Cardiac septum (tissue), 1 donor: ENCODE measurements around the gene VILL. TPM values are rescaled to one million over a fixed set of nuclear protein-coding genes. Genes with fewer than 3 reads are reported as not detected.

Experiments
- DNase-seq: peaks from one replicate; pipeline ENCODE4 v3.0.0-alpha.2; 2020; ENCODE audit warnings: low spot score
- intact Hi-C: fragments of 100-400 bp; cut with DNase I; formaldehyde crosslinking; loops from one replicate; pipeline ENCODE4 v1.14.0; 2022
- total RNA-seq: library from RNA; stranded (reverse); fragmentation: NEBNext Ultra II Directional; extraction: Animal tissue kit (Norgen Biotek cat#: 25700); gene quantifications from one replicate; pipeline ENCODE4 v1.2.1, GENCODE V29; 2021
- donor health status: DM: no; HTN: no; CAD: no.

VILL gene
- total RNA-seq, 1 donor from 2014 or later, result 2.6 TPM

- DNase-seq, result peak; percentile 63
- intact Hi-C loops, result no loop called here
Measured at GRCh38 chr3:37995652-37996641, 5.4 kb downstream of the VILL start.

- intact Hi-C loops, result no loop called here
- peak; percentile 86 for DNase-seq
Measured at GRCh38 chr3:37996785-37997301, 6.3 kb downstream of the VILL start.

GRCh38 chr3:37997342-37997741 lies 6.8 kb downstream of the VILL start:
- peak; percentile 59 for DNase-seq
- intact Hi-C loops, result no loop called here

- intact Hi-C loops, result no loop called here
Measured at GRCh38 chr3:37997791-37998370, 7.3 kb downstream of the VILL start.

GRCh38 chr3:37999836-38000235 lies 9.2 kb downstream of the VILL start:
- intact Hi-C loops, result loop anchor here (10.0 kb wide), 1 partner anchor 475 kb away; no protein-coding TSS in a partner anchor
- peak; percentile 15 for DNase-seq

More at GRCh38 chr3:37997791-37998370, 7.3 kb downstream of the VILL start:
- DNase-seq, result peak; percentile 68

- intact Hi-C loops, result loop anchor here (10.0 kb wide), 1 partner anchor 474 kb away; no protein-coding TSS in a partner anchor
- DNase-seq, result peak; percentile 56
Measured at GRCh38 chr3:38000242-38000916, 9.8 kb downstream of the VILL start.

- intact Hi-C loops, result loop anchor here (10.0 kb wide), 1 partner anchor 474 kb away; no protein-coding TSS in a partner anchor
- DNase-seq, result peak; percentile 53
Measured at GRCh38 chr3:38000965-38001455, 10.4 kb downstream of the VILL start.

GRCh38 chr3:38001456-38002081 lies 11.0 kb downstream of the VILL start:
- intact Hi-C loops, result loop anchor here (10.0 kb wide), 1 partner anchor 473 kb away; no protein-coding TSS in a partner anchor
- peak; percentile 73 for DNase-seq

GRCh38 chr3:38002291-38002876 lies 11.8 kb downstream of the VILL start:
- DNase-seq, result no peak
- intact Hi-C loops, result loop anchor here (10.0 kb wide), 1 partner anchor 472 kb away; no protein-coding TSS in a partner anchor

GRCh38 chr3:38002940-38003339 lies 12.4 kb downstream of the VILL start:
- intact Hi-C loops, result loop anchor here (1.0 to 10.0 kb wide), 2 partner anchors 148 to 472 kb away; no protein-coding TSS in a partner anchor
- DNase-seq, result no peak

- intact Hi-C loops, result loop anchor here (1.0 to 10.0 kb wide), 2 partner anchors 148 to 471 kb away; no protein-coding TSS in a partner anchor
- DNase-seq, result peak; percentile 88
Measured at GRCh38 chr3:38003371-38003816, 12.8 kb downstream of the VILL start.

GRCh38 chr3:38003817-38004414 lies 13.3 kb downstream of the VILL start:
- DNase-seq, result no peak
- intact Hi-C loops, result loop anchor here (1.0 to 10.0 kb wide), 2 partner anchors 149 to 471 kb away; no protein-coding TSS in a partner anchor

- DNase-seq, result no peak
- intact Hi-C loops, result loop anchor here (10.0 kb wide), 1 partner anchor 470 kb away; no protein-coding TSS in a partner anchor
Measured at GRCh38 chr3:38004415-38005075, 14.0 kb downstream of the VILL start.

- intact Hi-C loops, result loop anchor here (10.0 kb wide), 1 partner anchor 469 kb away; no protein-coding TSS in a partner anchor
- no peak for DNase-seq
Measured at GRCh38 chr3:38005076-38006020, 14.8 kb downstream of the VILL start.

- DNase-seq, result no peak
- intact Hi-C loops, result loop anchor here (10.0 kb wide), 1 partner anchor 469 kb away; no protein-coding TSS in a partner anchor
Measured at GRCh38 chr3:38006031-38006430, 15.4 kb downstream of the VILL start.

GRCh38 chr3:38006445-38006995 lies 15.9 kb downstream of the VILL start:
- no peak for DNase-seq
- intact Hi-C loops, result loop anchor here (10.0 kb wide), 1 partner anchor 468 kb away; no protein-coding TSS in a partner anchor
